ENCODE measurements around the gene PDE1C.

Gene PDE1C

DNA sequence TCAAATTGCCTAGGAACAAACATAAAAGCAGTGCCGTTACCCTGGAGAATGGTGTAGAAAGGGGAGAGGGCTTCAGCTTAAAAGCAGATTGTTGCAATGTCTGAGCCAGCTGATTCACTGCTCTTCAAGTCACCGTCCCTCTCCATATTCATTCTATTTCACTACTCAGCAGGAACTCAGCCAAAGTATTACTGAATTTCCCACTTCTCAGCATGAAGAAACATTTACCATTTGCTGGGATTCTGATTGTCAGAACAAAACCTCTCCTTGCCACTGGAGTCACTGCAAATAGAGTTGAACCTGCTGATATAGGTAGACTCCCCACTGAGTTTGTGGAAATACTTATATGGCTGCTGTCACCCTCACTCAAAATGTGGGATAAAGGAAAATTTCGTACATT lies 311.5 kb downstream of the PDE1C start:
- DNase-seq = no peak

DNA sequence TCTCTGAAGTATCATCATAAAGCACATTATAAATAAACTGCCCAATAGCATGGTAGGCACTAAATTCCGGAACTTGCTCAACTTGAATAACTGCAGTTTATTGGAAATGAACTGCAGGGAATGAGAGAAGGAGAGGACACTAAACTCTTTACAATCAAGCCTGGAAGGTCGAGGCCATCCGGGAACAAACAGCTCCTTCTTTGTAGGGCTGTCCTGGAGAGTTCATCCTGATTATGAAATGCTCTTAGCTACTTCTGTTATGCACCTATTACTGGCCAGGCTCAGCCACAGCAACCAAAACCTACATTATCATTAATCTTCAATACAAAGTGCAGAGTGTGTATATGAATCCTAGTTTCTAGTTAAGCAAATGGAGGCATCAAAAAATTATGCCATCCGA lies 318.5 kb downstream of the PDE1C start:
- no peak for DNase-seq

DNA sequence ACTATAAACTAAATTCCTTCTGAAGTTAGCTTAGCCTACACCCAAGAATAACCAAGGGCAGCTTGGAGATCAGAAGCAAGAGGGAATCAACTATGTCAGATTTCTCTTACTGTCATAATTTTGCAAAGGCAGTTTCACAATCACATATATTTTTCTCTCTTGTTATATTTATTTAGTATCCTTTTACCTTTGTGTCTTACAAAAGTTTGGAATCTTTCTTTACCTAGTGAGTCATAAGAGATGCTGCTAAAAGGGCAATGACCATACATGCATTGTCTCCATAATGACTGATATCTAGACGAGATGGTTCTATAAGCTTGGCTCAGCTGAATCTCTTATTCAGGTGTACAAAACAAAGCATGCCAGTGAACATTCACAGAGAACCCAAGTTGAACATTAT lies 322.1 kb downstream of the PDE1C start:
- DNase-seq = no peak

DNA sequence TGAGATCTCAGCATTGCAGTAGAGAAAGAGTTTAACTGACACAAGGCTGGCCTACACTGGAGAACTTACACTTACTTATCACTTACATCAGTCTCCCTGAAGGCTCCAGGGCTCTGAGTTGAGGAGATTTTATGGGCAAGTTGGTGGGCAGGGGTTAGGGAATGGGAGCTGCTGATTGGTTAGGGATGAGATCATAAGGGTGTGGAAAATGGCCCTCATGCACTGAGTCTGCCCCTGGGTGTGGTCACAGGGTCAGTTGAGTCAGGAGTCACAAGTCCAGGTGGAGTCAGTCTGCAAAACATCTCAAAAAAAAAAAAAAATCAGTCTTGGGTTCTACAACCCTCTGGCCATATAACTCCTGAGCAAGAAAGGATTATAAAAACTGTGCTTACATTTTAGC lies 322.7 kb downstream of the PDE1C start:
- no peak for DNase-seq

DNA sequence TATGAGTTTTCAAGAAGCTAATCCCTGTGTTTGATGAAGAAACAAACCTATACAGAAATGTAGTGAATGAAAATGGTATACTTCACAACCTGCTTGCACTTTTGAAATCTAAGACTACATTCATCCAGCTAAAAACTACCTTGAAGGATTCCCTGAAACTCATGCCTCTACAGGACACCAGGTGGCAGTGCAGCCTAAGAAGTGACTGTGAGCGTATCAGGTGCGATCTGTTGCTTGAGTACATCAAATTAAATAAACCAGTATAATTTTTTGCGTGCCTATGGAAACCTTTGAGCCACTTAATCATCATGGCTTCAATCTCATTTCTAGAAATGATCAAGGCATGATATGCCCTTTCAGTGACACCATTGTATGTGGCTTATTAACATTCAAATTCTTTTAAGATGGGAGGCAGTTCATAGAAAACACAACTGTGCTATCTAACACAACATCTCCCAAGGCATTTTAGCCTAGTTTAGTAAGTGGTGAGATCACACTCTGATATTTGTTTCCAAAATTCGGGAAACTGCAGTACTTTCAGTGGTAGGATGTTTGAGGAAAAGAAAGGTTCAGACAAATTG lies 325.8 kb downstream of the PDE1C start:
- peak; percentile 54 to 70 for DNase-seq

DNA sequence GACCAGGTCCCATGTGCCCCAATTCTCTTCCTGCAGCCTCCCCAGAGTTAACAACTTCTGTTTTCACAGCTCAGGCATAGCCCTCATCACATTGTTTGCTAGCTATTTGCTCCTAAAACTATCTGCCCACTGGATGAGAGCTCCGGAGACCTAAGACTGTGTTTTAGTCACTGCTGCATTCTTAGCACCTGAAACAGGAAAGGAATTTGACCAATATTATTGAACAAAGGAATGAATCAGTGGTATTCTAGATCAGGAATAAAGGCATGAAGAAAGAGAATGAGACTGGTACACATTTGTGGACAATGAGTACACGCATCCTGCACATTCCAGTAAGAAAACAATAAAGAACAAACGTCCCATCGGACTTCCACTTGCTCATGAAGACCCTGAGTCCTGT lies 328.4 kb downstream of the PDE1C start:
- DNase-seq = no peak

DNA sequence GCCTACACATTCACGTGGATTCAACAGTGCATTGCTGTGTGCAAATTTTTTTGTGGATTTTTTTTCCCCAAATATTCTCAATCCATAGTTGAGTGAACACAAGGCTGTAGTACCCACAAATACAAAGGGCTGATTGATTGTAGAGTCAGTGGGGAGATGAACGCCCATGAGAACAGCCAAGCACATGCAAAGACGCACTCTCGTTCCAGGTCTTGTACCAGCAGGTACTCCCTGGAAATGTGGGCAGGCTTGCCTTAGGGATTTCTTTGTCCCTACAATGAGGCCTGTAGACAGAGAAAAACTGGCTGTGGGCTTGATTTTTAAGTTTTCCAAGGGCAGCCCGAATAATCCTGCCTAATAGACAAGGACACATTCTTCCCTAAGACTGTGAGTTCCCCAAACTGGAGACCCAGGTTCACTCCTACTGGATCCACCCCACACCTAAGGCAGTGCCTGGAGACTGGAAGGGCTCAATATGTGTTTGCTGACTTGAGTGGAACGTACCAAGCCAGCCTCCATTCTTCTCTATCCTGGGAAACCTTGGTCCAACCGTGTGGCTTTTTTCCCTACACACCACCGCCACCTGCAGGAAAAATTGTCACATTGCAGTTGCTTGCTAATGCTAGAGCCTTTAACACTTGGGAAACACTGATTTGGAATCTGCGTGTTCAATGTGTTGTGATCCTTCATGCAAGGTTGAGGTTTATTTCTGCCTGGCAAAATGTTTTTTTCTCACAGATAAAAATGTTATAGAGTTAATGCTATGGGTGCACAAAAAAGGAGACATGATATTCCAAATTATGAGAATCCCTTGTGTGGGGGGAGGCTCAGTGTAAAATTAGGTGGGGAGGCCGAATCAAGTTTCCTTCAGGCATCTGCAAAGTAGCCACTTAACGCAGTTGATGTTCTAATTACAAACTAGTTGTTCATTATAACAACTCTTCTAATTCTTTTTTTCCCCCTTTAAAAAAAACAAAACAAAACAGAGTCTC lies 333.9 kb downstream of the PDE1C start:
- peak; percentile 78 to 84 for DNase-seq

DNA sequence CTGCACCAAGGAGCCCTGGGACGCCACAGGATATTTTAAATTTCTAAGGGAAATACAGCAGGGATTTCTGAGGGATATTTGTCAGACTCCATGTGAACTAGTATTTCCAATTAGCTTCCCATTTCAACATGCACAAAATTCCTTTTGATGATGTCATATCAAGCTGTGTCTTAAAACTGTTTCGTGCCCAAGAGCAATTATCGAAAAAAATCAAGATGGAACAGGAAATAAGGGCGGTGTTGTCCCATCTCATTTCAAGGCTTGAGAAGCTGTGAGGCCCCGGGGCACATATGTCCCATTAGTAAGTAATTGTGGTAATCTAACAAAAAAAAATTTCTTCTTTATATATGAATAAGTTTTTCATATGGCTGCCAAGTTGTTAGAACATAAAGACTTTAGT lies 335.8 kb downstream of the PDE1C start:
- no peak for DNase-seq

DNA sequence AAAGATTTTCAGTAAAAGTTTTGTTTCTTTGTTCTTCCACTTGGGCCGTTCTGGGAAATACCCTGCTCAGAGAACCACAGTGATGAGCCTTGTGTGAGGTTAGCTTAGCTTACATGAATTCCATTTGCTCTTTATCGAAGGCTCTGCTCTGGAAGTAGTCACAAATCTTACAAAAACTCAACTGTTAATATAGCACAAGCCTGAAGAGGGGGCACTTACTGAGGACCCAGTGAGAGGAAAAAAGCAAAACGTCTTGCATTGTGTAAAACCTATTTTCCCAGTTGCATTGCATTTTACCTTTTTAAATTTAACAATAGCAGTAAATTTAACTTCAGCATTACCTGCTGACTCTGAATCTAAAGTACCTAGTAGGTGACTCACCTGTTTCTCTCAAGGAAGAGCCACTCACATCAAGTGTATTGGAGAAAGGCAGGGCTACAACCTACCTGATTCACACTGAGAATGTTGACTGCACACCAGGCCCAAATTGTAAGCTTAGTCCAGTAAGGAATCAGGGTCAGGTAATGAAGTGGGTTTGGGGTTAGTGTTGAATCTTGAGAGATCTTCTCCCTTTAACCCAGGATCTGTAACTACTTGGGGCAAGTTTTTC lies 340.9 kb downstream of the PDE1C start:
- no peak for DNase-seq

DNA sequence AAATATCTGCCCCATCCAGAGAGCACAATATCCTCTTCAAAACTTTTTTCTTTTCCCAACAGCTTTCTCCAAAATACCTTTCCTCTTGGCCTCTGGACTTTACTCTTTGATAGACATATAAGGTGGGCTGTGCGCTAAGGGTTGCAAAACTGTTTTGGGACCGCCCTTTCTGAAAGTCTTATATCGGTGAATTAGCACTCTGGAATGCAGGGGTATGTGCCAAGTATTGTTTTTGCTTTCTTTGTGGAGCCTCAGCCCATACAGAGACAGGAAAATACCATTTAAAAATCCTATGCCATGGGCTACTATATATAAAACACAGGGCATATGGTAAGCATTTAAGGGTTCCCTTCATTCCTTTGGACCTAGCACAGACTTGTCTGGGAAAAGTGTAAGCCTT lies 345.5 kb downstream of the PDE1C start:
- no peak for DNase-seq

DNA sequence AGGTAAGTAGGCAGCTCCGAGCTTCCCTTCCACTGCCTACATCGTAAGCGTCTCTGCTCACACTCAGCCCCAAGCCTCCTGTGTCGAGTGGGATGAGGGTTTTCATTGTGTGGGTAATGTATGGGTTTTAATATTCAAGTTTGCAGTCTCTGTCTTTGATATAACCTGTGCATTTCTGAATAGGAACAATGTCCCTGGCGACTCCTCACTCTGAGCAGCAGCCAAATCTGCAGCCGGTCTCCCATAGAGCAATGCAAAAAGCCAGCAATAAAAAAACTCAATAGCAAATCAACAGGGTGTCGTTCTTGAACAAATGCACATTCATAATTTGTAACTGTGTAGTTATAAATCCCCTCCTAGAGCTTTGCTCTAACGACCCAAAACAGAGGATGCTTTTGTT lies 349.8 kb downstream of the PDE1C start:
- no peak for DNase-seq

DNA sequence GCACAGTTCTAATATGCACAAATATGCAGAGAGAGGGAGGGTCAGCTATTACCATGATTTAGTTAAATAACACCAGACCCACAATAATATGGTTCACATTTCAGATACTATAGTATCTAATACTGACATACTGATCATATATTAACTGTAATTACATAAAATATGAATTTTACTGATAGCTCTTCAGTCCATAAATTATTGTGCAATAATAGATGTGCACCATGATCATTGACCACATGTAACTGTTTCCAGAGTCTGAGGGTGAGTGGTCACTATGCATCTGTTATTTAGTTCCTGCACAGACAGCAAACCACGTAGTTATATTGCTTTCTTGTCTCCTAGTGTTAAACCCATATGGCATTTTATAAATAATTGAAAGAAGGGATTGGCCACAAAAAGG lies 353.9 kb downstream of the PDE1C start:
- DNase-seq = no peak

DNA sequence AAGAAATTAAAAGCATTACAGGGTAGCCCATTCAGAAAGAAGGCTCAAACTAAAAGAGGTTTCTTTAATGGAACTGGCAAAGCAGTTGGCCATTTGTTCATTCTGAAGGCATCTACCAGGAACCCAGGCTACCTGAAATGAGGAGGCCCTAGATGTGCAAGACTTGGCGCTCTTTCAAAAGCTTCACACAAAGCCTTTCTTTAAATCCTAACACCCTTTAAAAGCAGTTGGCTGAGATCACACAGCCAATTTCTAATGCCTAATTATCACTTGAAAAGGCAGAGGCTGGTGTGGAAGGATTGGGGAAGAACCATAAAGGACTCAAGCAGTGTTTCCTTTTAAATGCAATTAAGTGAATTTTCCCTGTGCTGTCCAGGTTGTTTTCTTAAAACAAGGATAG lies 360.0 kb downstream of the PDE1C start:
- no peak for DNase-seq

DNA sequence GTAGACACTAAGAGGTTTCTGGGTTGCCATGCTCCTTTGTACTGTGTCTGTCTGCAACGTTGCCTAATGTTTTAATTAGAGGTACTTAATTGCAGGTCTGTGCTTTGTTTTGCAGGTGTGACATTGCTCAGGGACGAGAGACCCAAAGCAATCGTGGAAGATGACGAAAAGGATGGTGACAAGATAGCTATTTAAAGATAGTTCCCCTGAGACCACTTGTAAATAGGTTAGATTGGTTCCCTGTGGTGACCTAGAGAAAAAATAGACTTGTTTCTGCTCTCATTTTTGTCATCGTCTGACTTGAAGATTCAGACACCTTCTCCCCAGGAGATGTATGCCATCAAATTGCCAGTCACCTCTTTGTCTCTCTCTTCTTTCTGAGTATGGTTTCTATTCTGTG lies 363.1 kb downstream of the PDE1C start:
- no peak for DNase-seq

DNA sequence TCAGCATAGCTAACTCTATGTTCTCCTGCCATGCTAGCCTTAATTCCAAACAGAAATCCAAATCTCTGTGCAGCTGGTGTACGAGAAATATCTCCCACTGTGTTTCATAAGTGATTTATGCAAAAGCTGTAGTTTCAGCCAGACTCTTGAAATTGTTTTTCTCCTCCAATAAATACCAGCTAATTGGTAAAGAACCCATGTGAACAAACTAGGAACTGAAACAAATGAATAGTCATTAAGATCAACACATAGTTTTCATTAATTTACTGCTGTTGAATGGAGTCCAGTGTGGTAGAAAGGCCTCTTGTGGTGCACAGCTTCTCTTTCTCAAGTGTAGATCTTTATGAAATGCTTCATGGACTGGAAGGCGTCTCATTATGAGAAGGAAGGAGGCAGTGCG lies 364.8 kb downstream of the PDE1C start:
- DNase-seq = no peak

DNA sequence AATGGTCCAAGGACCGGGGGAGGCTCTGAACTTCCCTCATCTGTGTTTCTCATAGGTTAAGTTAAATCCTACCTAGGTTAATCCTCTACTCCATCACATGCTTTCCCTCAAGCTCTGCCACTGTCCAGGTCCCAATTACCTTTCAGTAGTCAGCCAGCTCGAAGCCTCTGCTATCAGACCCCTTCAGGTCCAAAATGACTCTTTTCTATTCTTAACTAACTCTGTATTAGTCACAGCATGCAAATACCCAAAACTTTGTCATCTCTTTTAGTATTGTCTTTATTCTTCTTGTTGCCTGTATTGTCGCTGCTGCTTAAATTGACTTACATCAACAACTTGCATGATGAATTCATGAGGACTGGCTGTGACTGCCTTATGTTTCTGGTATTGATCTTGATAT lies 367.9 kb downstream of the PDE1C start:
- DNase-seq = no peak
